HepG2 (cell line): ENCODE results near the gene AKAP1. TPM values are rescaled to one million over a fixed set of nuclear protein-coding genes. Genes with fewer than 3 reads are reported as not detected.

Experiments used
- ATRX ChIP-seq: sonication (generic); formaldehyde crosslinking; IDR thresholded peaks from 2 replicates; pipeline ENCODE4 v1.4.0; 2020; ENCODE audit warnings: missing genetic modification reagents, borderline replicate concordance
- ETV5 ChIP-seq: IDR thresholded peaks from 2 replicates; pipeline ENCODE4 v1.6.1; 2018; ENCODE audit warnings: missing biosample characterization, missing genetic modification reagents, inconsistent platforms, borderline replicate concordance
- HDAC6 ChIP-seq: fragments of 200-600 bp; sonication (generic); IDR thresholded peaks from 2 replicates; pipeline ENCODE4 v1.7.0; 2017; ENCODE audit warnings: mild to moderate bottlenecking, antibody characterized with exemption, low read length, low read depth
- HES4 ChIP-seq: sonication (generic); formaldehyde crosslinking; IDR thresholded peaks from 2 replicates; pipeline ENCODE4 v1.9.0; 2021; ENCODE audit warnings: mild to moderate bottlenecking, missing genetic modification reagents, borderline replicate concordance
- KLF15 ChIP-seq: sonication (generic); formaldehyde crosslinking; IDR thresholded peaks from 2 replicates; pipeline ENCODE4 v1.8.1; 2023; ENCODE audit warnings: borderline replicate concordance, mild to moderate bottlenecking, inconsistent platforms, missing genetic modification reagents, mixed read lengths
- SRY ChIP-seq: sonication (generic); formaldehyde crosslinking; IDR thresholded peaks from 2 replicates; pipeline ENCODE4 v1.8.0; 2022; ENCODE audit warnings: mild to moderate bottlenecking, missing genetic modification reagents
- TFE3 ChIP-seq: IDR thresholded peaks from 2 replicates; pipeline ENCODE4 v1.6.1; 2016
- TSC22D2 ChIP-seq: sonication (generic); formaldehyde crosslinking; IDR thresholded peaks from 2 replicates; pipeline ENCODE4 v1.5.1; 2020; ENCODE audit warnings: missing genetic modification reagents, mild to moderate bottlenecking, borderline replicate concordance
- ZHX1 ChIP-seq: sonication (generic); formaldehyde crosslinking; IDR thresholded peaks from 2 replicates; pipeline ENCODE4 v1.8.1; 2022; ENCODE audit warnings: low read depth, mild to moderate bottlenecking, missing genetic modification reagents
- ZNF660 ChIP-seq: sonication (generic); formaldehyde crosslinking; IDR thresholded peaks from 2 replicates; pipeline ENCODE4 v1.5.1; 2020; ENCODE audit warnings: mild to moderate bottlenecking, low read depth, missing genetic modification reagents, borderline replicate concordance
- polyA plus RNA-seq, 8 experiments: library from polyadenylated mRNA; depleted of rRNA in 3 of 8; stranded (reverse) in 7 of 8; unstranded in 1 of 8; fragments of >200 nt; fragmentation: Illumina TruSeq in 4 of 8; extraction: Trizol in 4 of 8; gene quantifications; 2 replicates each; pipeline versions ENCODE4 v1.2.1 to v1.2.3, GENCODE V29; 2011 to 2016; ENCODE audit warnings: low read depth in 4 of 8, missing spikeins in 1 of 8, mixed read lengths in 1 of 8; ENCODE audit not compliant: insufficient read depth in 1 of 8
- total RNA-seq, 5 experiments: library from RNA; depleted of rRNA; stranded (reverse); fragments of >200 nt; fragmentation: Illumina TruSeq; extraction: Trizol; gene quantifications; 2 replicates each; pipeline ENCODE4 v1.2.3, GENCODE V29; 2016; ENCODE audit warnings: low read depth in 1 of 5
- TF ChIP-seq, protein P1 (sequence below): sonication (generic); formaldehyde crosslinking; IDR thresholded peaks from 2 replicates; pipeline ENCODE4 v1.5.1; 2020; ENCODE audit warnings: mild to moderate bottlenecking, missing genetic modification reagents, borderline replicate concordance
- TF ChIP-seq, protein P2 (sequence below): sonication (generic); formaldehyde crosslinking; IDR thresholded peaks from 2 replicates; pipeline ENCODE4 v1.5.0; 2020; ENCODE audit warnings: missing genetic modification reagents
- TF ChIP-seq, protein P3 (sequence below): sonication (generic); formaldehyde crosslinking; IDR thresholded peaks from 2 replicates; pipeline ENCODE4 v1.4.0; 2020; ENCODE audit warnings: low read depth, mild to moderate bottlenecking, missing genetic modification reagents
- TF ChIP-seq, protein P4 (sequence below): sonication (generic); formaldehyde crosslinking; IDR thresholded peaks from 2 replicates; pipeline ENCODE4 v1.4.0; 2020; ENCODE audit warnings: low read depth, missing genetic modification reagents

AKAP1 gene
- total and polyA plus RNA-seq, 2 of the 13 experiments (the other 11 are each of a cell fraction or from before 2014, with no cell fraction given): 101 to 131 TPM

- TF ChIP-seq SRY (CRISPR knock-in tag) (peak; percentile 56), ZNF660 (0 out of 2 replicates have a peak, but pooled peaks have one; percentile 22), KLF15 (peak; percentile 62; the same call in 1 of the 2 replicates), ETV5 (CRISPR knock-in tag) (peak; percentile 73; the same call in 1 of the 2 replicates), HDAC6 (no peak), TSC22D2 (CRISPR knock-in tag) (peak; percentile 20), ATRX (CRISPR knock-in tag) (no peak), ZHX1 (0 out of 2 replicates have a peak, but pooled peaks have one; percentile 1), TFE3 (CRISPR knock-in tag) (peak; percentile 39; the same call in 1 of the 2 replicates), HES4 (CRISPR knock-in tag) (peak; percentile 86; the same call in 1 of the 2 replicates)
- TF ChIP-seq, protein P1, sequence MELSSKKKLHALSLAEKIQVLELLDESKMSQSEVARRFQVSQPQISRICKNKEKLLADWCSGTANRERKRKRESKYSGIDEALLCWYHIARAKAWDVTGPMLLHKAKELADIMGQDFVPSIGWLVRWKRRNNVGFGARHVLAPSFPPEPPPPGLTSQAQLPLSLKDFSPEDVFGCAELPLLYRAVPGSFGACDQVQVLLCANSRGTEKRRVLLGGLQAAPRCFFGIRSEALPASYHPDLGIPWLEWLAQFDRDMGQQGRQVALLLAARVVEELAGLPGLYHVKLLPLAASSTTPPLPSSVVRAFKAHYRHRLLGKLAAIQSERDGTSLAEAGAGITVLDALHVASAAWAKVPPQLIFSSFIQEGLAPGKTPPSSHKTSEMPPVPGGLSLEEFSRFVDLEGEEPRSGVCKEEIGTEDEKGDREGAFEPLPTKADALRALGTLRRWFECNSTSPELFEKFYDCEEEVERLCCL: peak; percentile 61; the same call in 1 of the 2 replicates
- TF ChIP-seq, protein P2, sequence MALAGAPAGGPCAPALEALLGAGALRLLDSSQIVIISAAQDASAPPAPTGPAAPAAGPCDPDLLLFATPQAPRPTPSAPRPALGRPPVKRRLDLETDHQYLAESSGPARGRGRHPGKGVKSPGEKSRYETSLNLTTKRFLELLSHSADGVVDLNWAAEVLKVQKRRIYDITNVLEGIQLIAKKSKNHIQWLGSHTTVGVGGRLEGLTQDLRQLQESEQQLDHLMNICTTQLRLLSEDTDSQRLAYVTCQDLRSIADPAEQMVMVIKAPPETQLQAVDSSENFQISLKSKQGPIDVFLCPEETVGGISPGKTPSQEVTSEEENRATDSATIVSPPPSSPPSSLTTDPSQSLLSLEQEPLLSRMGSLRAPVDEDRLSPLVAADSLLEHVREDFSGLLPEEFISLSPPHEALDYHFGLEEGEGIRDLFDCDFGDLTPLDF (CRISPR knock-in tag): peak; percentile 45; the same call in 1 of the 2 replicates
- TF ChIP-seq, protein P3, sequence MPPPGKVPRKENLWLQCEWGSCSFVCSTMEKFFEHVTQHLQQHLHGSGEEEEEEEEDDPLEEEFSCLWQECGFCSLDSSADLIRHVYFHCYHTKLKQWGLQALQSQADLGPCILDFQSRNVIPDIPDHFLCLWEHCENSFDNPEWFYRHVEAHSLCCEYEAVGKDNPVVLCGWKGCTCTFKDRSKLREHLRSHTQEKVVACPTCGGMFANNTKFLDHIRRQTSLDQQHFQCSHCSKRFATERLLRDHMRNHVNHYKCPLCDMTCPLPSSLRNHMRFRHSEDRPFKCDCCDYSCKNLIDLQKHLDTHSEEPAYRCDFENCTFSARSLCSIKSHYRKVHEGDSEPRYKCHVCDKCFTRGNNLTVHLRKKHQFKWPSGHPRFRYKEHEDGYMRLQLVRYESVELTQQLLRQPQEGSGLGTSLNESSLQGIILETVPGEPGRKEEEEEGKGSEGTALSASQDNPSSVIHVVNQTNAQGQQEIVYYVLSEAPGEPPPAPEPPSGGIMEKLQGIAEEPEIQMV (CRISPR knock-in tag): no peak; the same call in 1 of the 2 replicates
- TF ChIP-seq, protein P4, sequence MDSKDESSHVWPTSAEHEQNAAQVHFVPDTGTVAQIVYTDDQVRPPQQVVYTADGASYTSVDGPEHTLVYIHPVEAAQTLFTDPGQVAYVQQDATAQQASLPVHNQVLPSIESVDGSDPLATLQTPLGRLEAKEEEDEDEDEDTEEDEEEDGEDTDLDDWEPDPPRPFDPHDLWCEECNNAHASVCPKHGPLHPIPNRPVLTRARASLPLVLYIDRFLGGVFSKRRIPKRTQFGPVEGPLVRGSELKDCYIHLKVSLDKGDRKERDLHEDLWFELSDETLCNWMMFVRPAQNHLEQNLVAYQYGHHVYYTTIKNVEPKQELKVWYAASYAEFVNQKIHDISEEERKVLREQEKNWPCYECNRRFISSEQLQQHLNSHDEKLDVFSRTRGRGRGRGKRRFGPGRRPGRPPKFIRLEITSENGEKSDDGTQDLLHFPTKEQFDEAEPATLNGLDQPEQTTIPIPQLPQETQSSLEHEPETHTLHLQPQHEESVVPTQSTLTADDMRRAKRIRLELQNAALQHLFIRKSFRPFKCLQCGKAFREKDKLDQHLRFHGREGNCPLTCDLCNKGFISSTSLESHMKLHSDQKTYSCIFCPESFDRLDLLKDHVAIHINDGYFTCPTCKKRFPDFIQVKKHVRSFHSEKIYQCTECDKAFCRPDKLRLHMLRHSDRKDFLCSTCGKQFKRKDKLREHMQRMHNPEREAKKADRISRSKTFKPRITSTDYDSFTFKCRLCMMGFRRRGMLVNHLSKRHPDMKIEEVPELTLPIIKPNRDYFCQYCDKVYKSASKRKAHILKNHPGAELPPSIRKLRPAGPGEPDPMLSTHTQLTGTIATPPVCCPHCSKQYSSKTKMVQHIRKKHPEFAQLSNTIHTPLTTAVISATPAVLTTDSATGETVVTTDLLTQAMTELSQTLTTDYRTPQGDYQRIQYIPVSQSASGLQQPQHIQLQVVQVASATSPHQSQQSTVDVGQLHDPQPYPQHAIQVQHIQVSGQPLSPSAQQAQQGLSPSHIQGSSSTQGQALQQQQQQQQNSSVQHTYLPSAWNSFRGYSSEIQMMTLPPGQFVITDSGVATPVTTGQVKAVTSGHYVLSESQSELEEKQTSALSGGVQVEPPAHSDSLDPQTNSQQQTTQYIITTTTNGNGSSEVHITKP (CRISPR knock-in tag): peak; percentile 50; the same call in 1 of the 2 replicates
These were observed 512 bp downstream of the AKAP1 start (continued) for GRCh38 chr17:57085448-57086068.
